HG03060 (cell line): ENCODE data around the gene TAF7.
"Not testable (repeated sequence)": the region's sequence is repeated elsewhere in the genome, so short reads cannot be mapped to it uniquely, and the experiment has no call there.

Experiments
- ATAC-seq: cut with Tn5 transposase; IDR thresholded peaks from one replicate; pipeline ENCODE4 v1.9.1; 2021; ENCODE audit warnings: low read depth, moderate number of reproducible peaks; ENCODE audit not compliant: unreplicated experiment

Gene TAF7, protein sequence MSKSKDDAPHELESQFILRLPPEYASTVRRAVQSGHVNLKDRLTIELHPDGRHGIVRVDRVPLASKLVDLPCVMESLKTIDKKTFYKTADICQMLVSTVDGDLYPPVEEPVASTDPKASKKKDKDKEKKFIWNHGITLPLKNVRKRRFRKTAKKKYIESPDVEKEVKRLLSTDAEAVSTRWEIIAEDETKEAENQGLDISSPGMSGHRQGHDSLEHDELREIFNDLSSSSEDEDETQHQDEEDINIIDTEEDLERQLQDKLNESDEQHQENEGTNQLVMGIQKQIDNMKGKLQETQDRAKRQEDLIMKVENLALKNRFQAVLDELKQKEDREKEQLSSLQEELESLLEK

DNA sequence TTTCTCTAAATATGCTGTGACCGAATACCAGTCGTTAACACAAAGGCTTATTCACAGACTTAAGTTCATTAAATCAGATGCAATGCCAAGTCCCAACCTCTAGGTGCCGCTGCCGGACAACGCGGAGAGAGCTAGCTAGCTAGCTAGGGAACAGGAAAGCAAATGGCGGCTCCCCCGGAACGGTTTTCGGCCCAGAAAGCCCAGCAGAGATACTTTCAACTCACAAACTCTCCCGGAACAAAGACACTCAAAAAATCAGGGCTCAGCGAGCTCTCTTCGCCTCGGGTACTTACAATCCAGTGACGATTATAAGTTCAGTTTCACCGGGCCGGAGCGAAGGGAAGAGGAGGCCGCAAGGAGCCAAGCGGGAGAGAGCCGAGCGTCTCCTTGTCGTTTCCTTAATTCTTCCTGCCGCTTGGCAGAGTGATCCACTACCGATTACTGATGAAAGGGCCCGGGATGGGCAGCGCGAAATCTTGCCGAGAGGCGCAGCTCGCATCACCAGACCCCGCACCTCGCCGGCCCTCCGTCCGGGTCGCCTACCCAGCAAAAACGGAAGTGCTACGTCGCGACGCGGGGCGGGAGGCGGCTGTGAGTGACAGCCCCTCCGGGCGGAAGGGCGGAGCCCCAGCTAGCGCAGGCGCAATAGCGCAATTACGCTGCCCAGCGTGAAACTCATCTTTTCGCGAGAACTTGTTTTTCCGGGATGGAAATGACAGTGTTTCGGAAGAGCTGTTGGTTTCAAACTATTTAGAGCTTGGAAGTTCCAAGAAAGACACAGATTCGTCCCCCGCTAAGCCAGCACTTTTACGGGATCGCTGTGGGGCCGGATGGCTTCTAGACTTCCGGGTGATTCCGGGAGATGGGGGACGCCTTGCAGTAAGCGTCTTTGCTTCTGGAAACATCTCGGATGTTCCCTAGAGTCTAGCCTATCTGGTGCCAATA lies at the start of gene TAF7:
TAF7 (minus strand) TSS at position 560 of the 945 bp plus-strand sequence. CDS start 740 bp downstream, outside the sequence.
- ATAC-seq: peak; percentile 86

- ATAC-seq: no peak
Observed at GRCh38 chr5:141366016-141366896, 45.7 kb upstream of the TAF7 start.

GRCh38 chr5:141363952-141364660 lies 43.5 kb upstream of the TAF7 start, which contains the start of gene PCDHGA5:
Gene PCDHGA5, plus strand, starts transcription at chr5:141364162. Its CDS starts 169 bp downstream, at chr5:141364331.
- no peak for ATAC-seq

- ATAC-seq: no peak
Observed at GRCh38 chr5:141362719-141363118, 42.1 kb upstream of the TAF7 start.

DNA sequence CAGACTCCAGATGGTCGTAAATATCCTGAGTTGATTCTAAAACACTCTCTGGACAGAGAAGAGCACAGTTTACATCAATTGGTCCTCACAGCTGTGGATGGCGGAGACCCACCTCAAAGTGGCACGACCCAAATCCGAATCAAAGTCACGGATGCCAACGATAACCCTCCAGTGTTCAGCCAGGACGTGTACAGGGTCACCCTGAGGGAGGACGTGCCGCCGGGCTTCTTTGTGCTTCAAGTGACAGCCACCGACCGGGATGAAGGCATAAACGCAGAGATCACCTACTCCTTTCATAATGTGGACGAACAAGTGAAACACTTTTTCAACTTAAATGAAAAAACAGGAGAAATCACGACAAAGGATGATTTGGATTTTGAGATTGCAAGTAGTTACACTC lies 40.1 kb upstream of the TAF7 start:
- no peak for ATAC-seq

DNA sequence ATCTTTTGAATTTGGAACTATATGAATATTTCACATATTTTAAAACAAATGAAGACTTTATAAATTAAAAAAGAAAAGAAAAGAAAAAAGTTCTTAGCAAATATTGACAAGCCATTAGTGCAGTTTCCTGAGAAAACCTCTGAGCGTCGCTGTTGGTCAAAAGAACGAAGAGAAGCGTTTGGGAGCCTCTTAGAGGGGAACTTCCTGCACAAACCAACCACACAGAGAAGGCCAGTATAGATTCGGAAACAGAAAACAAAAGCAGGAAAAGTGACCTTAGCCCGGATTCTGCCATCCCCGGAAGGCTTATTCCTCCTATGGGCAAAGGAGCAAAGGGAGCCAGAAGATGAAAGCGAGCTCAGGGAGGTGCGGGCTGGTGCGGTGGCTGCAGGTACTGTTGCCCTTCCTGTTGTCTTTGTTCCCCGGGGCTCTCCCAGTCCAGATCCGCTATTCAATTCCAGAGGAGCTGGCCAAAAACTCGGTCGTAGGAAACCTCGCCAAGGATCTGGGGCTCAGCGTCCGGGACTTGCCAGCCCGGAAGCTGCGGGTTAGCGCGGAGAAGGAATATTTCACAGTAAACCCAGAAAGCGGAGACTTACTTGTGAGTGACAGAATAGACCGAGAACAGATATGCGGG lies 39.3 kb upstream of the TAF7 start, which contains the start of gene PCDHGB2:
PCDHGB2 (plus strand) TSS at position 205 of the 637 bp plus-strand sequence; CDS start at position 347, 142 bp downstream.
- ATAC-seq: no peak

GRCh38 chr5:141356950-141357349 lies 36.4 kb upstream of the TAF7 start:
- ATAC-seq: no peak

GRCh38 chr5:141356133-141356532 lies 35.5 kb upstream of the TAF7 start:
- no peak for ATAC-seq

DNA sequence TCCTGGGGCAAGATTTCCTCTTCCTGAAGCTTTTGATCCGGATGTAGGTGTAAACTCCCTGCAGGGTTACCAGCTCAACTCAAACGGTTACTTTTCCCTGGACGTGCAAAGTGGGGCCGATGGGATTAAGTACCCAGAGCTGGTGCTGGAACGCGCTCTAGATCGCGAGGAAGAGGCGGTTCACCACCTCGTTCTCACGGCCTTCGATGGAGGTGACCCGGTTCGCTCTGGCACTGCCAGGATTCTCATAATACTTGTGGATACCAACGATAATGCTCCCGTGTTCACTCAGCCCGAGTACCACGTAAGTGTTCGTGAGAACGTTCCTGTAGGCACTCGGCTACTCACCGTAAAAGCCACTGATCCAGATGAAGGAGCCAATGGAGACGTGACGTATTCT lies 35.1 kb upstream of the TAF7 start:
- ATAC-seq: no peak

DNA sequence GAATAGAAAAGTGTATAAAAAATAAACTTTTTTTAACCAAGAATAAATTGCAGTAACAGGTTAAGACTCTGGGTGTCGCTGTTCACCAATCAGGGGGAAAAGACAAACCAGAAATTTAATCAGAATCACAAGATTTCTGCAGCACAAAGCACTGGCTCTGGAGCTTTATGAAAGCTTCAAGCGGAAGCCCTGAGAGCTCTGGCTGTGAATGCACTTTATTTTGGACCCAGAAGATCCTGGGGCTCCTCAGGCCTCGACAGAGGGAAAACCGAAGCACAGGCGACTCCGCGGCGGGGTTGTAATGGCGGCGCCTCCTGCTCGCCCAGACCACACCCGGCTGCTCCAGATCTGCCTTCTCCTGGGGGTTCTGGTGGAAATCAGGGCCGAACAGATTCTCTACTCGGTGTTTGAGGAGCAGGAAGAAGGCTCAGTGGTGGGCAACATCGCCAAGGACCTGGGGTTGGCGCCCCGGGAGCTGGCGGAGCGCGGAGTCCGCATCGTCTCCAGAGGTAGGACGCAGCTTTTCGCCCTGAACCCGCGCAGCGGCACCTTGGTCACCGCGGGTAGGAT lies 34.4 kb upstream of the TAF7 start, which contains the start of gene PCDHGA4:
PCDHGA4 (plus strand) TSS at position 122 of the 570 bp plus-strand sequence; CDS start at position 209, 87 bp downstream.
- ATAC-seq: no peak

- ATAC-seq: no peak
Observed at GRCh38 chr5:141351591-141351990, 31.0 kb upstream of the TAF7 start.

DNA sequence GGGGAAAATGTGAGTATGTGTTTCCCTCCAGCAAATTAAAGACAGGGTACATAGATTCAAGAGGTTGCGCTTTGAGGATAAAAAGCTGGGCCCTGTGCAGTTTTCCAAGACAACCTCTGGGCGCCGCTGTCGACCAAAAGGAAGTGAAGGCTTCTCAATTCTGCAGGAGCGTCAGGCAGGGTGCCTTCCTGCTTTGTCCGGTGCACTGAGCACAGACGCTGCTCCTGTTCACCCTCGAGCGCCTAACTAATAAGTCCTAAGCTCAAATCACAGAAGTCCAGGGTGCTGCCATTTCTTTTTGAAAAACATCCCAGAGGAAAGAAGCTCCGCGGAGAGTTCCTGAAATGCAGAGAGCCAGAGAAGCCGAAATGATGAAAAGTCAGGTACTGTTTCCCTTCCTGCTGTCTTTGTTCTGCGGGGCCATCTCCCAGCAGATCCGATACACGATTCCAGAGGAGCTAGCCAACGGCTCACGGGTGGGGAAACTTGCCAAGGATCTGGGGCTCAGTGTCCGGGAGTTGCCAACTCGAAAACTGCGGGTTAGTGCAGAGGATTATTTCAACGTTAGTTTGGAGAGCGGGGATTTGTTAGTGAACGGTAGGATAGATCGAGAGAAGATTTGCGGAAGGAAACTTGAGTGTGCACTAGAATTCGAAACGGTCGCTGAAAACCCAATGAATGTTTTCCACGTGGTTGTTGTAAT lies 29.5 kb upstream of the TAF7 start, which contains the start of gene PCDHGB1:
PCDHGB1 (plus strand) TSS at position 183 of the 703 bp plus-strand sequence; CDS start at position 345, 162 bp downstream.
- ATAC-seq: no peak

- ATAC-seq: not testable (repeated sequence)
Observed at GRCh38 chr5:141346017-141346416, 25.4 kb upstream of the TAF7 start.

- no peak for ATAC-seq
Observed at GRCh38 chr5:141345327-141345726, 24.7 kb upstream of the TAF7 start.

- no peak for ATAC-seq
Observed at GRCh38 chr5:141343953-141344463, 23.4 kb upstream of the TAF7 start.

- ATAC-seq: no peak
Observed at GRCh38 chr5:141343242-141343952, 22.8 kb upstream of the TAF7 start, which contains the start of gene PCDHGA3. Gene PCDHGA3, plus strand, starts transcription at chr5:141343829. Its CDS starts 205 bp downstream, at chr5:141344034.

GRCh38 chr5:141342773-141343172 lies 22.2 kb upstream of the TAF7 start:
- ATAC-seq: no peak
